ENCODE results near the gene DYRK1A. TPM values are rescaled to one million over a fixed set of nuclear protein-coding genes. Genes with fewer than 3 reads are reported as not detected.

Gene DYRK1A
- total and polyA plus RNA-seq, 4 donors: 42.4 to 95.9 (median 59.1) TPM

DNA sequence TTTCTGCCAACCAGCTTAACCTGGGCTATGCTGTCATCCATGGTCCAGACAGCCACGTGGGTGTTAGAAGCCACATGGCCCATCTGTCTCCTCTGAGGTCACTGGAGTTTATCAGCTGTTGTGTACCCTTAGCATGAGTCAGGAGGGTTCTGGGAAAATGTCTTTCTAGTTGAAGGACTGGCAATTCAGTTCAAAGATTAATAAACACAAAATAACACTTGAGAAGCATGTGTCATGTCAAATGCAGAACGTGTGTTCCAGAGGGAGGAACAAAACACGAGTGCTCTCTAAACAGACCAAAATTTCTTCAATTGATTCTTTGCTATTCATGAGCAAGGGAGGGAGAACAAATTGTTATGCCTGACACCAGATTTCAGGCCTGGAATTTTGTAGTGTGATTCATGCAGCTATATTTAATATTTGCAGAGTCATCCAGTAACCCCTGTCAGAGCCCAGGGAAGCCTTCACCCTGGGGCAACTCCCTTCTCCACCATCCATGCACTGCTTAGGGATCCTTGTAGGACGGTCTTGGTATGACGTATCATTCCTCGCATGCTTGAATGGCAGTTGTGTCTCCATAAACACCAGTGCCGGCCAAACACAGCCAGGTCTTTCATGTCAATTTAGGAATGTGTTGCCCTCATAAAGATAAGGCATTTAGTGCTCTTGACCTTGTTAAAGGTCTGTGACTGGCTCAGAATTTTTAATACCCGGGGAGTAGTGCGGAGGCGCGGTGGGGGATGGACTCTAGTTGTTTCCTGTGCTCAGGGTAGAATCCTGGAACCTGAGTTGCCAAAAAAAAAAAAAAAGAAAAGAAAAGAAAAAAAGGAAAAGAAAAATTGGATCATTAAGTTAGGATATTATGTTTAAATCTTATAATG, 27.7 kb upstream of the DYRK1A start:
- no peaks in the 10 kb centered on the region for H3K36me3 ChIP-seq (ENCODE audit: control insufficient read depth, insufficient read depth, low read length)
- no peaks in the 10 kb centered on the region for H3K9me3 ChIP-seq (ENCODE audit: control insufficient read depth, insufficient read depth, low read length)
- no peak for DNase-seq (ENCODE audit: low read depth in 4 of 6, low spot score in 6 of 6)
- no peaks in the 10 kb centered on the region for H3K4me1 ChIP-seq (ENCODE audit: control insufficient read depth, insufficient read depth, low read length)
- H3K27me3 ChIP-seq (ENCODE audit: control insufficient read depth, insufficient read depth, low read length): no peaks in the 10 kb centered on the region
- WGBS (ENCODE audit: insufficient coverage): 80% methylated on average over 8 of the region's 11 CpGs
- H3K4me3 ChIP-seq (ENCODE audit: low read depth, low read length): no peak overlapping the region
- H3K27ac ChIP-seq (ENCODE audit: low read depth, low read length): no peak overlapping the region

- Histone ChIP-seq H3K9me3 (ENCODE audit: control insufficient read depth, insufficient read depth, low read length) (no peaks in the 10 kb centered on the region), H3K4me1 (ENCODE audit: control insufficient read depth, insufficient read depth, low read length) (no peaks in the 10 kb centered on the region), H3K27me3 (ENCODE audit: control insufficient read depth, insufficient read depth, low read length) (no peaks in the 10 kb centered on the region), H3K4me3 (ENCODE audit: low read depth, low read length) (no peak overlapping the region), H3K36me3 (ENCODE audit: control insufficient read depth, insufficient read depth, low read length) (no peaks in the 10 kb centered on the region), H3K27ac (ENCODE audit: low read depth, low read length) (no peak overlapping the region)
- DNase-seq (ENCODE audit: low read depth in 4 of 6, low spot score in 6 of 6): no peak
- WGBS (ENCODE audit: insufficient coverage): no CpG with 5 or more reads among the region's 1 CpG
Observed at GRCh38 chr21:37339552-37339939, 27.0 kb upstream of the DYRK1A start.

DNA sequence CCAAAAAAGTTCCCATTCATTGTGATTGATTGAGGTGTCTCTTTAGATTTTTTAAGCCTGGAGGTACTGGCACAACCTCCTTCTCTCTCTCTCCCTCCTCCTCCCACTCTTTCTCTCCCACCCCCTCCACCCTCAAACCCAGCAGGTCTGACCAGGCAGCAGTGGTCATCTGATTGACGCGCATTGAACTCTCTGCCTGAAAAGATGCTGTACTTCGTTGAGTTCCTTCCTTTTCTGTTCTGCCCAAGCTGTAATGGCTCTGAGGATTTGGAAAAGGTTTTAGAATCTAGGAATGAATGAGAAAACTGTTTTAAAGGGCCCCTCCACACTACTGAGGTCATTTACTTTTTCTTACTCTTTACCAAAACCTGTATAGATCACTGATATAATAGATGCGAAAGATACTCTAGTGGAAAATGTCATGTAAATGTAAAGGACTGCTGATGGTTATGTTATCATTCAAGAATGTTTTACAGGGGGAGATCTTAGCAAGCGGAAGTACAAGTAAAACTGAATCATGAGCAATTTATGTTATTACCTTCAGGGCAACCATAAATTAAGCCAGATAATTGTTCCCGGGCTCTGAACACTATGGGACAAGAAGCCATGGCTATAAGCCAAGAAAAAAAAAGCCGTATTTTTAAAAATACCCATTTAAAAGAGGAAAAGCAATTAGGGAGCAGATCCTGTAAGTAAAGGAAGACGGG, 25.2 kb upstream of the DYRK1A start:
- H3K27me3 ChIP-seq (ENCODE audit: control insufficient read depth, insufficient read depth, low read length): no peaks in the 10 kb centered on the region
- no CpG with 5 or more reads among the region's 8 CpGs for WGBS (ENCODE audit: insufficient coverage)
- H3K9me3 ChIP-seq (ENCODE audit: control insufficient read depth, insufficient read depth, low read length): no peaks in the 10 kb centered on the region
- DNase-seq (ENCODE audit: low read depth in 4 of 6, low spot score in 6 of 6): no peak
- H3K27ac ChIP-seq (ENCODE audit: low read depth, low read length): no peak overlapping the region
- no peaks in the 10 kb centered on the region for H3K36me3 ChIP-seq (ENCODE audit: control insufficient read depth, insufficient read depth, low read length)
- no peaks in the 10 kb centered on the region for H3K4me1 ChIP-seq (ENCODE audit: control insufficient read depth, insufficient read depth, low read length)
- H3K4me3 ChIP-seq (ENCODE audit: low read depth, low read length): no peak overlapping the region

DNA sequence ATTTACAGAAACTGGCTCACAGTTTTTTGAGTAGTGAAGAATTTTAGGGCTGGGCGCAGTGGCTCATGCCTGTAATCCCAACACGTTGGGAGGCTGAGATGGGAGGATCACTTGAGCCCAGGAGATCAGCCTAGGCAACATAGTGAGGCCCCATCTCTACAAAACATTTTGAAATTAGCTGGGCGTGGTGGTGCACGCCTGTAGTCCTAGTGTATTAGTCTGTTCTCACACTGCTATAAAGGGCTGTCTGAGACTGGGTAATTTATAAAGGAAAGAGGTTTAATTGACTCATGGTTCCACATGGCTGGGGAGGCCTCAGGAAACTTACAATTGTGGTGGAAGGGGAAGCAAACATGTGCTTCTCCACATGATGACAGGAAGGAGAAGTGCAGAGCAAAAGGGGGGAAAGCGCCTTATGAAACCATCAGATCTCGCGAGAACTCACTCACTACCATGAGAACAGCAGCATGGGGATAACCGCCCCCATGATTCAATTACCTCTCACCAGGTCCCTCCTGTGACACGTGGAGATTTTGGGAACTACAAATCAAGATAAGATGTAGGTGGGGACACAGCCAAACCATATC, 24.4 kb upstream of the DYRK1A start:
- no peaks in the 10 kb centered on the region for H3K4me1 ChIP-seq (ENCODE audit: control insufficient read depth, insufficient read depth, low read length)
- WGBS (ENCODE audit: insufficient coverage): 60% methylated on average over 1 of the region's 9 CpGs

GRCh38 chr21:37346841-37347430, 19.6 kb upstream of the DYRK1A start:
- no peak for DNase-seq (ENCODE audit: low read depth in 4 of 6, low spot score in 6 of 6)
- Histone ChIP-seq H3K4me3 (ENCODE audit: low read depth, low read length) (no peak overlapping the region), H3K36me3 (ENCODE audit: control insufficient read depth, insufficient read depth, low read length) (no peaks in the 10 kb centered on the region), H3K27me3 (ENCODE audit: control insufficient read depth, insufficient read depth, low read length) (no peaks in the 10 kb centered on the region), H3K27ac (ENCODE audit: low read depth, low read length) (no peak overlapping the region), H3K4me1 (ENCODE audit: control insufficient read depth, insufficient read depth, low read length) (no peaks in the 10 kb centered on the region), H3K9me3 (ENCODE audit: control insufficient read depth, insufficient read depth, low read length) (no peaks in the 10 kb centered on the region)
- WGBS (ENCODE audit: insufficient coverage): no CpG with 5 or more reads among the region's 2 CpGs

More for the DNA sequence above, 24.4 kb upstream of the DYRK1A start:
- DNase-seq (ENCODE audit: low read depth in 4 of 6, low spot score in 6 of 6): no peak
- H3K4me3 ChIP-seq (ENCODE audit: low read depth, low read length): no peak overlapping the region
- H3K27ac ChIP-seq (ENCODE audit: low read depth, low read length): no peak overlapping the region
- no peaks in the 10 kb centered on the region for H3K27me3 ChIP-seq (ENCODE audit: control insufficient read depth, insufficient read depth, low read length)
- H3K36me3 ChIP-seq (ENCODE audit: control insufficient read depth, insufficient read depth, low read length): no peaks in the 10 kb centered on the region
- H3K9me3 ChIP-seq (ENCODE audit: control insufficient read depth, insufficient read depth, low read length): no peaks in the 10 kb centered on the region

DNA sequence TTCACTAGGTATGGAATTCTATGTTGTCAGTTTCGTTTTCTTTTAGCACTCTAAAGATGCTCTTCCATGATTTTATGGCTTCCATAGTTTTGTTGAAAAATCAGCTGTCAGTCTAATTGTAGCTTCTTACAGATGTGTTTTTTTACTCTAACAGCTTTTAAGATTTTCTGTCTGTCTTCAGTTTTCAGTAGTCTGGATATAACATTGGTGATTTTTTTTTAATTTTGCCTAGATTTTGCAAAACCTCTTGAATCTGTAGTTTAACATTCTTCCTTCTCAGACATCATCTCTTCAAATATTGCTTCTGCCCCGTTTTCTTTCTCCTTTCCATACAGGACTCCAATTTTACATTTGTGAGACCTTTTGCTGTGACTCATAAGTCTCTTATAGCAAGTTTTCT, 17.9 kb upstream of the DYRK1A start:
- WGBS (ENCODE audit: insufficient coverage): 100% methylated on average over 1 of the region's 2 CpGs
- Histone ChIP-seq H3K27me3 (ENCODE audit: control insufficient read depth, insufficient read depth, low read length) (no peaks in the 10 kb centered on the region), H3K4me1 (ENCODE audit: control insufficient read depth, insufficient read depth, low read length) (no peaks in the 10 kb centered on the region), H3K9me3 (ENCODE audit: control insufficient read depth, insufficient read depth, low read length) (no peaks in the 10 kb centered on the region), H3K27ac (ENCODE audit: low read depth, low read length) (no peak overlapping the region), H3K4me3 (ENCODE audit: low read depth, low read length) (no peak overlapping the region), H3K36me3 (ENCODE audit: control insufficient read depth, insufficient read depth, low read length) (no peaks in the 10 kb centered on the region)
- no peak for DNase-seq (ENCODE audit: low read depth in 4 of 6, low spot score in 6 of 6)

- Histone ChIP-seq H3K4me1 (ENCODE audit: control insufficient read depth, insufficient read depth, low read length) (no peaks in the 10 kb centered on the region), H3K27me3 (ENCODE audit: control insufficient read depth, insufficient read depth, low read length) (no peaks in the 10 kb centered on the region)
- DNase-seq (ENCODE audit: low read depth in 4 of 6, low spot score in 6 of 6): no peak
Observed at GRCh38 chr21:37350472-37350871, 16.1 kb upstream of the DYRK1A start.

GRCh38 chr21:37356706-37357105, 9.9 kb upstream of the DYRK1A start:
- Histone ChIP-seq H3K9me3 (ENCODE audit: control insufficient read depth, insufficient read depth, low read length) (no peaks in the 10 kb centered on the region), H3K27ac (ENCODE audit: low read depth, low read length) (no peak overlapping the region), H3K4me3 (ENCODE audit: low read depth, low read length) (no peak overlapping the region), H3K4me1 (ENCODE audit: control insufficient read depth, insufficient read depth, low read length) (no peaks in the 10 kb centered on the region), H3K27me3 (ENCODE audit: control insufficient read depth, insufficient read depth, low read length) (no peaks in the 10 kb centered on the region), H3K36me3 (ENCODE audit: control insufficient read depth, insufficient read depth, low read length) (no peaks in the 10 kb centered on the region)
- 86% methylated on average over 4 of the region's 5 CpGs for WGBS (ENCODE audit: insufficient coverage)
- no peak for DNase-seq (ENCODE audit: low read depth in 4 of 6, low spot score in 6 of 6)

More at GRCh38 chr21:37350472-37350871, 16.1 kb upstream of the DYRK1A start:
- H3K4me3 ChIP-seq (ENCODE audit: low read depth, low read length): no peak overlapping the region
- H3K36me3 ChIP-seq (ENCODE audit: control insufficient read depth, insufficient read depth, low read length): no peaks in the 10 kb centered on the region
- H3K9me3 ChIP-seq (ENCODE audit: control insufficient read depth, insufficient read depth, low read length): no peaks in the 10 kb centered on the region
- no peak overlapping the region for H3K27ac ChIP-seq (ENCODE audit: low read depth, low read length)

GRCh38 chr21:37357691-37358090, 8.9 kb upstream of the DYRK1A start:
- WGBS (ENCODE audit: insufficient coverage): 56% methylated on average over 2 of the region's 4 CpGs
- Histone ChIP-seq H3K27me3 (ENCODE audit: control insufficient read depth, insufficient read depth, low read length) (no peaks in the 10 kb centered on the region), H3K4me3 (ENCODE audit: low read depth, low read length) (no peak overlapping the region), H3K9me3 (ENCODE audit: control insufficient read depth, insufficient read depth, low read length) (no peaks in the 10 kb centered on the region), H3K36me3 (ENCODE audit: control insufficient read depth, insufficient read depth, low read length) (no peaks in the 10 kb centered on the region), H3K27ac (ENCODE audit: low read depth, low read length) (no peak overlapping the region), H3K4me1 (ENCODE audit: control insufficient read depth, insufficient read depth, low read length) (no peaks in the 10 kb centered on the region)
- no peak for DNase-seq (ENCODE audit: low read depth in 4 of 6, low spot score in 6 of 6)
